WTC11 (cell line): ENCODE data around the gene CDH12.

ENCODE experiments used
- ELF4 ChIP-seq: sonication (generic); formaldehyde crosslinking; IDR thresholded peaks from 2 replicates; pipeline ENCODE4 v1.8.1; 2022; ENCODE audit warnings: low read depth, mild to moderate bottlenecking, moderate library complexity, missing genetic modification reagents
- SP1 ChIP-seq: sonication (generic); formaldehyde crosslinking; conservative IDR thresholded peaks from 2 replicates; pipeline ENCODE4 v1.8.1; 2022; ENCODE audit warnings: missing genetic modification reagents
- USF2 ChIP-seq: sonication (generic); formaldehyde crosslinking; IDR thresholded peaks from 2 replicates; pipeline ENCODE4 v1.8.1; 2023; ENCODE audit warnings: mild to moderate bottlenecking, missing genetic modification reagents, moderate library complexity
- ZNF416 ChIP-seq: fragments of 250-450 bp; sonication (Bioruptor Pico); IDR thresholded peaks from 2 replicates; pipeline ENCODE4 v1.9.0; 2021; ENCODE audit warnings: mild to moderate bottlenecking, inconsistent platforms
- TF ChIP-seq, protein P1 (sequence below): fragments of 200-600 bp; IDR thresholded peaks from 2 replicates; pipeline ENCODE4 v1.8.0; 2022; ENCODE audit warnings: antibody characterized with exemption

GRCh38 chr5:21844960-21845359 lies 1008.2 kb downstream of the CDH12 start:
- TF ChIP-seq, protein P1, sequence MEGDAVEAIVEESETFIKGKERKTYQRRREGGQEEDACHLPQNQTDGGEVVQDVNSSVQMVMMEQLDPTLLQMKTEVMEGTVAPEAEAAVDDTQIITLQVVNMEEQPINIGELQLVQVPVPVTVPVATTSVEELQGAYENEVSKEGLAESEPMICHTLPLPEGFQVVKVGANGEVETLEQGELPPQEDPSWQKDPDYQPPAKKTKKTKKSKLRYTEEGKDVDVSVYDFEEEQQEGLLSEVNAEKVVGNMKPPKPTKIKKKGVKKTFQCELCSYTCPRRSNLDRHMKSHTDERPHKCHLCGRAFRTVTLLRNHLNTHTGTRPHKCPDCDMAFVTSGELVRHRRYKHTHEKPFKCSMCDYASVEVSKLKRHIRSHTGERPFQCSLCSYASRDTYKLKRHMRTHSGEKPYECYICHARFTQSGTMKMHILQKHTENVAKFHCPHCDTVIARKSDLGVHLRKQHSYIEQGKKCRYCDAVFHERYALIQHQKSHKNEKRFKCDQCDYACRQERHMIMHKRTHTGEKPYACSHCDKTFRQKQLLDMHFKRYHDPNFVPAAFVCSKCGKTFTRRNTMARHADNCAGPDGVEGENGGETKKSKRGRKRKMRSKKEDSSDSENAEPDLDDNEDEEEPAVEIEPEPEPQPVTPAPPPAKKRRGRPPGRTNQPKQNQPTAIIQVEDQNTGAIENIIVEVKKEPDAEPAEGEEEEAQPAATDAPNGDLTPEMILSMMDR: no peak
- TF ChIP-seq ELF4 (CRISPR knock-in tag) (no peak), USF2 (CRISPR knock-in tag) (no peak), SP1 (no peak), ZNF416 (CRISPR knock-in tag) (no peak)
